NCI-H1092 (cell line): ENCODE measurements around the gene CT45A1.
"Not testable (repeated sequence)": the region's sequence is repeated elsewhere in the genome, so short reads cannot be mapped to it uniquely, and the experiment has no call there.

ENCODE experiments used
- DNase-seq: peaks from one replicate; lab custom pipeline; 2025; lab: John Stamatoyannopoulos, UW

The CT45A1 gene

GRCh38 chrX:135713183-135713689 is at the start of gene CT45A1:
Gene CT45A1, plus strand, starts transcription at chrX:135713639. Its CDS starts 5,302 bp downstream, at chrX:135718941.
- DNase-seq: not testable (repeated sequence)

- not testable (repeated sequence) for DNase-seq
These were observed 40.5 kb upstream of the CT45A1 start for GRCh38 chrX:135672979-135673378.

- DNase-seq: no peak
These were observed 25.3 kb upstream of the CT45A1 start for GRCh38 chrX:135688137-135688536.

- no peak for DNase-seq
These were observed 18.0 kb upstream of the CT45A1 start for GRCh38 chrX:135695471-135695870.

GRCh38 chrX:135697601-135698000 is 15.8 kb upstream of the CT45A1 start:
- DNase-seq: no peak

GRCh38 chrX:135698924-135699323 is 14.5 kb upstream of the CT45A1 start:
- no peak for DNase-seq

- no peak for DNase-seq
These were observed 5.6 kb upstream of the CT45A1 start for GRCh38 chrX:135707880-135708279.

- no peak for DNase-seq
These were observed 356 bp downstream of the CT45A1 start for GRCh38 chrX:135713795-135714194.

- not testable (repeated sequence) for DNase-seq
These were observed 21.2 kb downstream of the CT45A1 start for GRCh38 chrX:135734666-135735065.

GRCh38 chrX:135737366-135738071 is 24.1 kb downstream of the CT45A1 start:
- no peak for DNase-seq

- DNase-seq: no peak
These were observed 27.3 kb downstream of the CT45A1 start for GRCh38 chrX:135740681-135741149.

- DNase-seq: no peak
These were observed 27.8 kb downstream of the CT45A1 start for GRCh38 chrX:135741192-135741715.

- not testable (repeated sequence) for DNase-seq
These were observed 31.3 kb downstream of the CT45A1 start for GRCh38 chrX:135744739-135745138.

GRCh38 chrX:135768091-135768490 is 54.7 kb downstream of the CT45A1 start, which contains the start of gene CT45A3:
Gene CT45A3, minus strand, starts transcription at chrX:135768191. Its CDS starts 3,747 bp downstream, at chrX:135764444.
- not testable (repeated sequence) for DNase-seq
